ENCODE results near the gene CD300LG. TPM values are rescaled to one million over a fixed set of nuclear protein-coding genes. Genes with fewer than 3 reads are reported as not detected.
A peak's percentile ranks its signal among the peaks of the same experiment; 100 is the strongest.

Gene CD300LG
- total RNA-seq, 2 experiments from 2014 or later, result not detected

- intact Hi-C loops (cut with micrococcal nuclease; ENCODE audit: unreplicated experiment), result no loop called here
- Histone ChIP-seq H3K4me2 (ENCODE audit: low read length) (no peak overlapping the region), H3K36me3 (ENCODE audit: insufficient read depth, low read length) (no peaks in the 10 kb centered on the region), H3K9me3 (ENCODE audit: low read length) (no peaks in the 10 kb centered on the region), H3K27ac (ENCODE audit: low read depth, low read length, poor library complexity, severe bottlenecking) (no peak overlapping the region), H3K9me2 (ENCODE audit: insufficient read depth, low read length) (no peaks in the 10 kb centered on the region), H2AFZ (ENCODE audit: low read length) (no peak overlapping the region), H3K79me2 (ENCODE audit: insufficient read depth, low read depth, low read length) (no peaks in the 10 kb centered on the region), H4K20me1 (ENCODE audit: insufficient read depth, low read length) (no peaks in the 10 kb centered on the region), H3K4me3 (ENCODE audit: low read depth, low read length, poor library complexity, severe bottlenecking) (no peak overlapping the region), H3K4me1 (ENCODE audit: insufficient read depth, low read length, poor library complexity, severe bottlenecking) (peaks cover 12% of the 10 kb centered on the region)
- no TSS peak for BruUV-seq (replicated peaks)
- TF ChIP-seq EZH2phosphoT487 (IDR thresholded peaks at IDR 0.05; ENCODE audit: borderline replicate concordance, low read depth, low read length) (no peak), CTCF (conservative IDR thresholded peaks at IDR 0.05; ENCODE audit: low read length) (no peak)
- no peak for DNase-seq (ENCODE audit: low spot score)
- ChIA-PET POLR2A (no interaction called here), CTCF (ENCODE audit: unreplicated experiment) (no interaction called here)
Observed at GRCh38 chr17:43905400-43905984, 58.5 kb downstream of the CD300LG start.

- Histone ChIP-seq H3K27ac (ENCODE audit: low read depth, low read length, poor library complexity, severe bottlenecking) (no peak overlapping the region), H3K79me2 (ENCODE audit: insufficient read depth, low read depth, low read length) (no peaks in the 10 kb centered on the region), H3K4me1 (ENCODE audit: insufficient read depth, low read length, poor library complexity, severe bottlenecking) (peaks cover 12% of the 10 kb centered on the region), H3K4me3 (ENCODE audit: low read depth, low read length, poor library complexity, severe bottlenecking) (no peak overlapping the region), H3K9me2 (ENCODE audit: insufficient read depth, low read length) (no peaks in the 10 kb centered on the region), H2AFZ (ENCODE audit: low read length) (no peak overlapping the region), H4K20me1 (ENCODE audit: insufficient read depth, low read length) (no peaks in the 10 kb centered on the region), H3K9me3 (ENCODE audit: low read length) (no peaks in the 10 kb centered on the region), H3K36me3 (ENCODE audit: insufficient read depth, low read length) (no peaks in the 10 kb centered on the region), H3K4me2 (ENCODE audit: low read length) (no peak overlapping the region)
- BruUV-seq (replicated peaks), result no TSS peak
- TF ChIP-seq EZH2phosphoT487 (IDR thresholded peaks at IDR 0.05; ENCODE audit: borderline replicate concordance, low read depth, low read length), result no peak
- no peak for TF ChIP-seq CTCF (conservative IDR thresholded peaks at IDR 0.05; ENCODE audit: low read length)
- no peak for DNase-seq (ENCODE audit: low spot score)
- intact Hi-C loops (cut with micrococcal nuclease; ENCODE audit: unreplicated experiment), result no loop called here
- POLR2A ChIA-PET, result no interaction called here
- CTCF ChIA-PET (ENCODE audit: unreplicated experiment), result no interaction called here
Observed at GRCh38 chr17:43905985-43906852, 59.2 kb downstream of the CD300LG start.

GRCh38 chr17:43906951-43907424 is 60.0 kb downstream of the CD300LG start:
- Histone ChIP-seq H2AFZ (ENCODE audit: low read length) (peak overlapping the region; percentile 52), H3K79me2 (ENCODE audit: insufficient read depth, low read depth, low read length) (no peaks in the 10 kb centered on the region), H3K4me3 (ENCODE audit: low read depth, low read length, poor library complexity, severe bottlenecking) (peak overlapping the region; percentile 53), H3K9me3 (ENCODE audit: low read length) (no peaks in the 10 kb centered on the region), H4K20me1 (ENCODE audit: insufficient read depth, low read length) (no peaks in the 10 kb centered on the region), H3K4me1 (ENCODE audit: insufficient read depth, low read length, poor library complexity, severe bottlenecking) (peaks cover 12% of the 10 kb centered on the region), H3K27ac (ENCODE audit: low read depth, low read length, poor library complexity, severe bottlenecking) (no peak overlapping the region), H3K4me2 (ENCODE audit: low read length) (peak overlapping the region; percentile 69), H3K36me3 (ENCODE audit: insufficient read depth, low read length) (no peaks in the 10 kb centered on the region), H3K9me2 (ENCODE audit: insufficient read depth, low read length) (no peaks in the 10 kb centered on the region)
- ChIA-PET POLR2A (no interaction called here), CTCF (ENCODE audit: unreplicated experiment) (no interaction called here)
- intact Hi-C loops (cut with micrococcal nuclease; ENCODE audit: unreplicated experiment), result no loop called here
- no peak for DNase-seq (ENCODE audit: low spot score)
- BruUV-seq (replicated peaks), result no TSS peak
- TF ChIP-seq CTCF (conservative IDR thresholded peaks at IDR 0.05; ENCODE audit: low read length) (no peak), EZH2phosphoT487 (IDR thresholded peaks at IDR 0.05; ENCODE audit: borderline replicate concordance, low read depth, low read length) (no peak)

Data from OCI-LY7 (cell line).